WTC11 (cell line): Measurements from ENCODE around the gene TOGARAM2.

Experiments used
- CDX4 ChIP-seq: fragments of 250-450 bp; sonication (Bioruptor Pico); IDR thresholded peaks from 2 replicates; pipeline ENCODE4 v1.9.0; 2021; ENCODE audit warnings: moderate library complexity, mild to moderate bottlenecking, inconsistent platforms, borderline replicate concordance
- MYBL2 ChIP-seq: sonication (generic); formaldehyde crosslinking; IDR thresholded peaks from 2 replicates; pipeline ENCODE4 v1.8.1; 2023; ENCODE audit warnings: mild to moderate bottlenecking, moderate library complexity, missing genetic modification reagents
- SP1 ChIP-seq: sonication (generic); formaldehyde crosslinking; conservative IDR thresholded peaks from 2 replicates; pipeline ENCODE4 v1.8.1; 2022; ENCODE audit warnings: missing genetic modification reagents
- USF2 ChIP-seq: sonication (generic); formaldehyde crosslinking; IDR thresholded peaks from 2 replicates; pipeline ENCODE4 v1.8.1; 2023; ENCODE audit warnings: mild to moderate bottlenecking, missing genetic modification reagents, moderate library complexity
- TF ChIP-seq, protein P1 (sequence below): fragments of 200-600 bp; IDR thresholded peaks from 2 replicates; pipeline ENCODE4 v1.8.0; 2022; ENCODE audit warnings: antibody characterized with exemption
- TF ChIP-seq, protein P2 (sequence below): sonication (generic); formaldehyde crosslinking; conservative IDR thresholded peaks from 2 replicates; pipeline ENCODE4 v1.8.1; 2022; ENCODE audit warnings: mild to moderate bottlenecking, missing genetic modification reagents

DNA sequence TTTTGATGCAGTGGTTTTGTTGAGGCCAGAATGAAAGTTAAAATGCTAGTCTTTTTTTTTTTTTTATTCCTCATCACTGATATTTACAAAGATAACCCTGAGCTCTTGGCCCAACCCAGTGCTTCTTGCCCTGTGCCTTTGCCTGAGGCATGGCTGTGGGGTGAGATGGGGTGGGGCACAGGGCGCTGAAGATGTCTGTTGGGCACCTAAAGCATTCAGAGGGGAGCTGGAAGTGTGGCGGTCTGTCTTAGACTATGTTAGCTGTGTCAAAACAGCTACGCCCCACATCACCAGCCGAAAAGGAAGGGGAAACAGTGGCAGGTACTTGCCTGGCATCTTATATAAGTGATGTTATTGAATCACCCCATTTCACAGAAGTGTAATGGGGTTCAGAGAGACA is 20.7 kb downstream of the TOGARAM2 start:
- TF ChIP-seq USF2 (no peak), SP1 (CRISPR knock-in tag) (no peak), CDX4 (CRISPR knock-in tag) (no peak), MYBL2 (CRISPR knock-in tag) (no peak)
- TF ChIP-seq, protein P1, sequence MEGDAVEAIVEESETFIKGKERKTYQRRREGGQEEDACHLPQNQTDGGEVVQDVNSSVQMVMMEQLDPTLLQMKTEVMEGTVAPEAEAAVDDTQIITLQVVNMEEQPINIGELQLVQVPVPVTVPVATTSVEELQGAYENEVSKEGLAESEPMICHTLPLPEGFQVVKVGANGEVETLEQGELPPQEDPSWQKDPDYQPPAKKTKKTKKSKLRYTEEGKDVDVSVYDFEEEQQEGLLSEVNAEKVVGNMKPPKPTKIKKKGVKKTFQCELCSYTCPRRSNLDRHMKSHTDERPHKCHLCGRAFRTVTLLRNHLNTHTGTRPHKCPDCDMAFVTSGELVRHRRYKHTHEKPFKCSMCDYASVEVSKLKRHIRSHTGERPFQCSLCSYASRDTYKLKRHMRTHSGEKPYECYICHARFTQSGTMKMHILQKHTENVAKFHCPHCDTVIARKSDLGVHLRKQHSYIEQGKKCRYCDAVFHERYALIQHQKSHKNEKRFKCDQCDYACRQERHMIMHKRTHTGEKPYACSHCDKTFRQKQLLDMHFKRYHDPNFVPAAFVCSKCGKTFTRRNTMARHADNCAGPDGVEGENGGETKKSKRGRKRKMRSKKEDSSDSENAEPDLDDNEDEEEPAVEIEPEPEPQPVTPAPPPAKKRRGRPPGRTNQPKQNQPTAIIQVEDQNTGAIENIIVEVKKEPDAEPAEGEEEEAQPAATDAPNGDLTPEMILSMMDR = no peak
- TF ChIP-seq, protein P2, sequence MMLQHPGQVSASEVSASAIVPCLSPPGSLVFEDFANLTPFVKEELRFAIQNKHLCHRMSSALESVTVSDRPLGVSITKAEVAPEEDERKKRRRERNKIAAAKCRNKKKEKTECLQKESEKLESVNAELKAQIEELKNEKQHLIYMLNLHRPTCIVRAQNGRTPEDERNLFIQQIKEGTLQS = no peak
